ENCODE data around the gene HSF2BP.
"Not testable (repeated sequence)": the region's sequence is repeated elsewhere in the genome, so short reads cannot be mapped to it uniquely, and the experiment has no call there.

The HSF2BP gene

GRCh38 chr21:43596616-43597015 lies 62.7 kb downstream of the HSF2BP start:
- DNase-seq = no peak

- not testable (repeated sequence) for DNase-seq
These were observed 63.5 kb downstream of the HSF2BP start for GRCh38 chr21:43595769-43596168.

- DNase-seq = no peak
These were observed 66.2 kb downstream of the HSF2BP start for GRCh38 chr21:43593078-43593477.

- no peak for DNase-seq
These were observed 67.7 kb downstream of the HSF2BP start for GRCh38 chr21:43591571-43591970.

GRCh38 chr21:43590194-43590593 lies 69.1 kb downstream of the HSF2BP start:
- no peak for DNase-seq

GRCh38 chr21:43588957-43589356 lies 70.3 kb downstream of the HSF2BP start:
- DNase-seq = no peak

- DNase-seq = no peak
These were observed 73.3 kb downstream of the HSF2BP start for GRCh38 chr21:43585924-43586413.

GRCh38 chr21:43585514-43585913 lies 73.8 kb downstream of the HSF2BP start:
- DNase-seq = no peak

GRCh38 chr21:43581453-43581852 lies 77.8 kb downstream of the HSF2BP start:
- no peak for DNase-seq

GRCh38 chr21:43578677-43579303 lies 80.5 kb downstream of the HSF2BP start:
- DNase-seq = no peak

- no peak for DNase-seq
These were observed 83.8 kb downstream of the HSF2BP start for GRCh38 chr21:43575473-43575844.

GRCh38 chr21:43574741-43575472 lies 84.4 kb downstream of the HSF2BP start:
- no peak for DNase-seq

- no peak for DNase-seq
These were observed 85.4 kb downstream of the HSF2BP start for GRCh38 chr21:43573921-43574320.

GRCh38 chr21:43572446-43572845 lies 86.8 kb downstream of the HSF2BP start:
- DNase-seq = no peak

GRCh38 chr21:43571976-43572375 lies 87.3 kb downstream of the HSF2BP start:
- DNase-seq = no peak

GRCh38 chr21:43570195-43570594 lies 89.1 kb downstream of the HSF2BP start:
- DNase-seq = not testable (repeated sequence)

- DNase-seq = not testable (repeated sequence)
These were observed 96.8 kb downstream of the HSF2BP start for GRCh38 chr21:43562451-43562850.

- DNase-seq = not testable (repeated sequence)
These were observed 118.7 kb downstream of the HSF2BP start for GRCh38 chr21:43540561-43540960.

- not testable (repeated sequence) for DNase-seq
These were observed 136.7 kb downstream of the HSF2BP start for GRCh38 chr21:43522495-43523131.

GRCh38 chr21:43517701-43518100 lies 141.6 kb downstream of the HSF2BP start:
- not testable (repeated sequence) for DNase-seq

- not testable (repeated sequence) for DNase-seq
These were observed 142.2 kb downstream of the HSF2BP start for GRCh38 chr21:43516860-43517627.

GRCh38 chr21:43516295-43516847 lies 142.9 kb downstream of the HSF2BP start:
- not testable (repeated sequence) for DNase-seq

GRCh38 chr21:43514834-43515233 lies 144.5 kb downstream of the HSF2BP start:
- not testable (repeated sequence) for DNase-seq

Data from activated effector memory CD4-positive, alpha-beta T cell treated with anti-CD3 and anti-CD28 coated beads, Interleukin-2, amount 50 U/mL, for 16 hours (primary cell).